Lower leg skin (tissue), 4 donors: Measurements from ENCODE around the gene C14orf119. TPM values are rescaled to one million over a fixed set of nuclear protein-coding genes. Genes with fewer than 3 reads are reported as not detected.

Experiments used
- DNase-seq, 2 donors: peaks; one replicate each; pipeline ENCODE4 v3.0.0-alpha.2; 2019; ENCODE audit warnings: low spot score in 2 of 2
- H3K4me3 ChIP-seq: fragments of 200-600 bp; sonication (generic); 2 replicates; pipeline ENCODE4 v1.5.1; 2017; ENCODE audit warnings: mild to moderate bottlenecking, low read depth; ENCODE audit not compliant: poor library complexity, severe bottlenecking
- POLR2A ChIP-seq, 2 donors: fragments of 450-650 bp; IDR thresholded peaks; one replicate each; pipeline ENCODE4 v1.6.1; 2016 to 2017; ENCODE audit warnings: antibody characterized with exemption in 2 of 2, mild to moderate bottlenecking in 1 of 2, moderate library complexity in 1 of 2
- whole genome bisulfite sequencing, 2 donors: methylation state at CpG; one replicate each; pipeline ENCODE4 v1.1.5; 2018; 5-methylcytosine and 5-hydroxymethylcytosine counted together
- intact Hi-C: fragments of 100-400 bp; cut with DNase I; formaldehyde crosslinking; loops from one replicate; pipeline ENCODE4 v1.15.0; 2023; ENCODE audit warnings: low total_unique reads
- total RNA-seq, 4 donors: library from RNA; depleted of rRNA; stranded (reverse); fragments of >200 nt; gene quantifications; one replicate each; pipeline ENCODE4 v1.1.0, GENCODE V29; 2016
- TF ChIP-seq, protein P1 (sequence below), 3 donors: fragments of 450-650 bp; IDR thresholded peaks; one replicate each; pipeline ENCODE4 v1.5.1; 2016; ENCODE audit warnings: antibody characterized with exemption in 3 of 3, mild to moderate bottlenecking in 3 of 3, moderate library complexity in 2 of 3

C14orf119 gene
- total RNA-seq, 4 donors from 2014 or later, result 14.5 to 29.8 (median 19.7) TPM

DNA sequence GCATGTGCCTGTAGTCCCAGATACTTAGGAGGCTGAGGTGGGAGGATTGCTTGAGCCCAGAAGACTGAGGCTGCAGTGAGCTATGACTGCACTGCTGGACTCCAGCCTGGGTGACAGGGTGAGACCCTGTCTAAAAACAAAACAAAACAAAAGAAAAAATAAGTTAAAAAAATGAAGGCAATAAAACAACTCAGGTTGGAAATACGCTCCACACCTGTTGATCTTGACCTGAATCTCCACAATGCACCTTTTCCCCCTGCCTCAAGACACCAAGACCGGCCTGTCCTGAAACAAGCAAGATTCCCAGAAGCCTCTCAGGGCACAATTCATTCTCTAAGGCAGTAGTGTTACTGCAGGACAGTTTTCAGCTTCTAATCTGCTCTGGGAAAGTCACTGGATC, 44.6 kb downstream of the C14orf119 start:
- TF ChIP-seq POLR2A (IDR thresholded peaks at IDR 0.05), result no peak
- TF ChIP-seq, protein P1, sequence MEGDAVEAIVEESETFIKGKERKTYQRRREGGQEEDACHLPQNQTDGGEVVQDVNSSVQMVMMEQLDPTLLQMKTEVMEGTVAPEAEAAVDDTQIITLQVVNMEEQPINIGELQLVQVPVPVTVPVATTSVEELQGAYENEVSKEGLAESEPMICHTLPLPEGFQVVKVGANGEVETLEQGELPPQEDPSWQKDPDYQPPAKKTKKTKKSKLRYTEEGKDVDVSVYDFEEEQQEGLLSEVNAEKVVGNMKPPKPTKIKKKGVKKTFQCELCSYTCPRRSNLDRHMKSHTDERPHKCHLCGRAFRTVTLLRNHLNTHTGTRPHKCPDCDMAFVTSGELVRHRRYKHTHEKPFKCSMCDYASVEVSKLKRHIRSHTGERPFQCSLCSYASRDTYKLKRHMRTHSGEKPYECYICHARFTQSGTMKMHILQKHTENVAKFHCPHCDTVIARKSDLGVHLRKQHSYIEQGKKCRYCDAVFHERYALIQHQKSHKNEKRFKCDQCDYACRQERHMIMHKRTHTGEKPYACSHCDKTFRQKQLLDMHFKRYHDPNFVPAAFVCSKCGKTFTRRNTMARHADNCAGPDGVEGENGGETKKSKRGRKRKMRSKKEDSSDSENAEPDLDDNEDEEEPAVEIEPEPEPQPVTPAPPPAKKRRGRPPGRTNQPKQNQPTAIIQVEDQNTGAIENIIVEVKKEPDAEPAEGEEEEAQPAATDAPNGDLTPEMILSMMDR (IDR thresholded peaks at IDR 0.05), result no peak
- DNase-seq, result no peak
- no peak overlapping the region for H3K4me3 ChIP-seq
- 96 to 98% methylated on average over 2 of the region's 2 CpGs for WGBS, 2 donors
- intact Hi-C loops, result no loop called here

- WGBS, 2 donors, result 92 to 97% methylated on average over 6 of the region's 6 CpGs
- intact Hi-C loops, result no loop called here
- no peak for TF ChIP-seq POLR2A (IDR thresholded peaks at IDR 0.05)
- H3K4me3 ChIP-seq, result no peak overlapping the region
- DNase-seq, result no peak
Observed at GRCh38 chr14:23140371-23140770, 45.1 kb downstream of the C14orf119 start.

- 44 to 46% methylated on average over 7 of the region's 7 CpGs for WGBS, 2 donors
- intact Hi-C loops, result no loop called here
- TF ChIP-seq, protein P1 (IDR thresholded peaks at IDR 0.05), result no peak
- no peak for TF ChIP-seq POLR2A (IDR thresholded peaks at IDR 0.05)
- no peak overlapping the region for H3K4me3 ChIP-seq
- peak in 1 of 2 donors; percentile 90 for DNase-seq
Observed at GRCh38 chr14:23141706-23142444, 46.6 kb downstream of the C14orf119 start.

- H3K4me3 ChIP-seq, result no peak overlapping the region
- 52 to 71% methylated on average over 4 of the region's 4 CpGs for WGBS, 2 donors
- intact Hi-C loops, result no loop called here
- TF ChIP-seq, protein P1 (IDR thresholded peaks at IDR 0.05), result no peak
- no peak for TF ChIP-seq POLR2A (IDR thresholded peaks at IDR 0.05)
- no peak for DNase-seq
Observed at GRCh38 chr14:23142826-23143225, 47.5 kb downstream of the C14orf119 start.

- 37 to 74% methylated on average over 1 of the region's 1 CpG for WGBS, 2 donors
- no peak overlapping the region for H3K4me3 ChIP-seq
- DNase-seq, result no peak
- intact Hi-C loops, result no loop called here
- TF ChIP-seq POLR2A (IDR thresholded peaks at IDR 0.05), result no peak
- TF ChIP-seq, protein P1 (IDR thresholded peaks at IDR 0.05), result no peak
Observed at GRCh38 chr14:23143911-23144310, 48.6 kb downstream of the C14orf119 start.

- intact Hi-C loops, result no loop called here
- no peak overlapping the region for H3K4me3 ChIP-seq
- WGBS, 2 donors, result 50 to 70% methylated on average over 4 of the region's 4 CpGs
- peak in 1 of 2 donors; percentile 73 for DNase-seq
- TF ChIP-seq, protein P1 (IDR thresholded peaks at IDR 0.05), result no peak
- TF ChIP-seq POLR2A (IDR thresholded peaks at IDR 0.05), result no peak
Observed at GRCh38 chr14:23145794-23146350, 50.6 kb downstream of the C14orf119 start.
